ENCODE data around the gene CLMP.
A peak's percentile ranks its signal among the peaks of the same experiment; 100 is the strongest.

The CLMP gene

GRCh38 chr11:123083623-123084029, 111.4 kb downstream of the CLMP start (continued):
- TF ChIP-seq PRDM1 (tag by site-specific recombination; IDR thresholded peaks at IDR 0.05), result peak; percentile 89
- no peak for TF ChIP-seq KLF10 (tag by site-specific recombination; IDR thresholded peaks at IDR 0.05)
- TF ChIP-seq ZNF561 (tag by site-specific recombination; IDR thresholded peaks at IDR 0.05; ENCODE audit: borderline replicate concordance), result peak; percentile 51; the same call in 1 of the 2 replicates
- no peak for TF ChIP-seq ZNF791 (tag by site-specific recombination; IDR thresholded peaks at IDR 0.05)
- TF ChIP-seq TRIM28 (IDR thresholded peaks at IDR 0.05; ENCODE audit: borderline replicate concordance, low read length), result peak; percentile 93
- TF ChIP-seq ZNF600 (tag by site-specific recombination; IDR thresholded peaks at IDR 0.05), result peak; percentile 70; the same call in 1 of the 2 replicates
- peak; percentile 63 for TF ChIP-seq ZNF629 (tag by site-specific recombination; IDR thresholded peaks at IDR 0.05)
- TF ChIP-seq ZEB2 (tag by site-specific recombination; IDR thresholded peaks at IDR 0.05), result peak; percentile 31; the same call in 1 of the 2 replicates
- TF ChIP-seq IKZF3 (tag by site-specific recombination; IDR thresholded peaks at IDR 0.05), result 0 out of 2 replicates have a peak, but pooled peaks have one; percentile 60
- TF ChIP-seq INSM2 (tag by site-specific recombination; IDR thresholded peaks at IDR 0.05), result no peak
- TF ChIP-seq ZNF366 (tag by site-specific recombination; conservative IDR thresholded peaks at IDR 0.05), result peak; percentile 77
- TF ChIP-seq SETDB1 (IDR thresholded peaks at IDR 0.05; ENCODE audit: insufficient read length, low read length), result peak; percentile 70
- TF ChIP-seq ZBTB17 (tag by site-specific recombination; IDR thresholded peaks at IDR 0.05), result peak; percentile 94

GRCh38 chr11:123082977-123083376, 112.1 kb downstream of the CLMP start:
- ChIA-PET CTCF (interaction anchor here (0.8 to 2.8 kb wide), 3 partner anchors 20 to 178 kb away, joined by 4 to 13 read pairs (median 5); no protein-coding TSS in a partner anchor), POLR2A (interaction anchor here (0.6 to 3.4 kb wide), 4 partner anchors 19 to 29 kb away, joined by 3 to 25 read pairs (median 9); partner anchors contain the start of gene HSPA8)
- no peaks in the 10 kb centered on the region for H3K4me1 ChIP-seq (ENCODE audit: control insufficient read depth, insufficient read depth, low read length)
- no peak overlapping the region for H3K4me3 ChIP-seq (ENCODE audit: low read depth, low read length)
- no peak overlapping the region for H3K27ac ChIP-seq (ENCODE audit: extremely low read depth, low read depth, low read length)
- H3K36me3 ChIP-seq (ENCODE audit: control insufficient read depth in 2 of 2, insufficient read depth in 1 of 2, low read length in 2 of 2), result no peaks in the 10 kb centered on the region
- H3K9me3 ChIP-seq (ENCODE audit: control insufficient read depth, insufficient read depth, low read depth, low read length), result no peaks in the 10 kb centered on the region
- TF ChIP-seq GLIS1 (tag by site-specific recombination; IDR thresholded peaks at IDR 0.05), result no peak
- TF ChIP-seq PRDM10 (tag by site-specific recombination; IDR thresholded peaks at IDR 0.05), result peak; percentile 74

GRCh38 chr11:123080015-123080414, 115.0 kb downstream of the CLMP start:
- H3K9me3 ChIP-seq (ENCODE audit: control insufficient read depth, insufficient read depth, low read depth, low read length), result no peaks in the 10 kb centered on the region
- no peak overlapping the region for H3K27ac ChIP-seq (ENCODE audit: extremely low read depth, low read depth, low read length)
- no peaks in the 10 kb centered on the region for H3K4me1 ChIP-seq (ENCODE audit: control insufficient read depth, insufficient read depth, low read length)
- ChIA-PET CTCF (interaction anchor here (1.1 to 1.8 kb wide), 2 partner anchors 13 to 23 kb away, joined by 3 to 8 read pairs; no protein-coding TSS in a partner anchor), POLR2A (interaction anchor here (0.6 to 2.0 kb wide), 2 partner anchors 18 to 43 kb away, joined by 9 to 10 read pairs; partner anchors contain the start of gene HSPA8)
- no peak overlapping the region for H3K4me3 ChIP-seq (ENCODE audit: low read depth, low read length)
- no peaks in the 10 kb centered on the region for H3K36me3 ChIP-seq (ENCODE audit: control insufficient read depth in 2 of 2, insufficient read depth in 1 of 2, low read length in 2 of 2)
- TF ChIP-seq ZNF768 (tag by site-specific recombination; IDR thresholded peaks at IDR 0.05) (no peak), ZNF140 (tag by site-specific recombination; IDR thresholded peaks at IDR 0.05) (no peak), ZBTB10 (tag by site-specific recombination; IDR thresholded peaks at IDR 0.05) (no peak), RBAK (tag by site-specific recombination; IDR thresholded peaks at IDR 0.05) (no peak), ZNF488 (tag by site-specific recombination; IDR thresholded peaks at IDR 0.05) (no peak), ZBTB6 (tag by site-specific recombination; IDR thresholded peaks at IDR 0.05) (no peak), ZSCAN30 (tag by site-specific recombination; IDR thresholded peaks at IDR 0.05) (no peak), TCF7L2 (IDR thresholded peaks at IDR 0.05; ENCODE audit: borderline replicate concordance, low read depth, low read length) (no peak), ZNF223 (tag by site-specific recombination; IDR thresholded peaks at IDR 0.05) (no peak), ZNF776 (tag by site-specific recombination; IDR thresholded peaks at IDR 0.05; ENCODE audit: borderline replicate concordance) (no peak)
